GM12874 (cell line): ENCODE measurements around the gene MYOZ2.

Experiments used
- CTCF ChIP-seq: IDR thresholded peaks from 2 replicates; pipeline ENCODE4 v1.5.1; 2011; ENCODE audit warnings: low read depth, mild to moderate bottlenecking, control low read depth, low read length, moderate library complexity; ENCODE audit not compliant: insufficient read depth

MYOZ2 gene

GRCh38 chr4:119113033-119113655, 22.5 kb upstream of the MYOZ2 start:
- TF ChIP-seq CTCF, result no peak

DNA sequence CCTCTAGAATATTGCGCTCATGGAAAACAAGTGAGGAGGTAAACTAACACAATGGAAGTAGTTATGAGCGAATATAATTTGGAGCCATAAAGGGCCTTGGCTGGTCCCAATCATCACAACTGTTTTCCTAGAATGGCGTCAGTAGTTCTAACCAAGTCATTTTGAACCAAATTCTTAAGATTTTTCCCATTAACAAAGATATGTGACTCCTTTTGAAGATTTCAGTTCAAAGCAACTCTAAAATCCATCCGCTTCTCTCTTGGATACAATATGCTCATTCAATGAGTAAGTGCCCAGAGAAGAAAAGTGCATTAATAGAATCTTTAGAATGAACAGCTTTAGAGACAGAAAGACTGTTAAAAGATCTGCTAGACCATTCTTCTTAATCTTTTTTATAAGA, 19.6 kb upstream of the MYOZ2 start:
- TF ChIP-seq CTCF, result no peak

DNA sequence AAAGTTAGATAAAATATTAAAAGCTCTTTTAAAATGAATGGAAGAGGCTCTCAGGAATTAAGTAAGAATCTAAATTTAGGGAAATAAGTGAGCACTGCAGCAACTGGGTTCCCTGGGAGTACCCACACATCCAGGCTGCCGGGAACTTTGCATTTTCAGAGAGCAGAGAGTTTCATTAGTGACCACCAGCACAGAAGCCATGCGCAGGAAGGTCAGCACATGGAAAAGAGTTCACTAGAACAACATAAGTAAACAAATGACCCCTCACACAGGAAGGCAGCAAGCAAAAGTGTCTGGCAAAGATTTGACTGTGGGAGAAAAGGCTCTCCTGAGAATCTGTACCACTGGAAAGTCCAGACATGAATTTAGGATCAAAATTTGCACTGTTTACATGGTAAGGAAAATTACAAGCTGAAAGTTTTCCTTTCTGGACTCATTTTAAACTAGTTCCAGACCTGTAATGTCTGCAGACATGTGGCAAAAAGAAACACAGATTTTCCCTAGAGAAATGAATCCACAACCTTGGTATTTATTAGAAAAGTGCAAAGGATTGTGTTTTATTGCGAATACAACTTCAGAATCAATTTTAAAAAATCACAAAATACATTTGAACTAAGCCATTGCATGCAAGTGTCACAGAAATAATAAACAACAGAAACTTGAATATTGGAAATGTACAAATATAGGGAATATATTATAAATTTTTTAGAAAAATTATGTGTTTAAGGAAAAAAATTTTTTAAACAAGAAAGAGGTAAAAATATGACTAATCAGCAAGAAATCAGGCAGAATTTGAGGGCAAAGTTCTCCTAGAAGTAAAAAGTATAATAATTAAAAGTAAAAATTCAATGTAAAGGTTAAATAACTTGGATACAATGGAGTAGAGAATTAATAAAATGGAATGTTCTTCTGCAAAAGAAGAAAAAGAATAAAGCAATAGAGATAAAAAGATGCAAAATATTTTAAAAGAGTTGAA, 18.4 kb upstream of the MYOZ2 start:
- TF ChIP-seq CTCF, result no peak

- no peak for TF ChIP-seq CTCF
These were observed 17.2 kb upstream of the MYOZ2 start for GRCh38 chr4:119118397-119118796.

DNA sequence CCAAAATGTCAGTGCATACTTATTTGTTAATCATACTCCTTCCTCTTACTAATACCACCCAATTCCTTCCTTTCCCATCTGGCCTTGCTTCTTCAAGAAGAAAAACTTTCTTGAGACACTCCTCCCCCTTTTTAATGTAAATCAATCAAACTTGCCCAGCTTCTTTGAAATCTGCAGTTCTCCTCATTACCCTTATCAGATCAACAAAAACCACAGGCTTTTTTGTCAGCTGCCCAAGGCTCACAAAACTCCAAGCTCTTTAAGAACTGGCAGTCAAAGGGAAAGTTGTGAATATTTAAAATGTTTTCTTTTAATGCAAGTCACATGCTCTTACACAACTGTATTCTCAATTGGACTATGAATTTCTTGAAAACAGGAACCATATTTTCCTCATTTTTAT, 11.3 kb upstream of the MYOZ2 start:
- TF ChIP-seq CTCF, result no peak

- no peak for TF ChIP-seq CTCF
These were observed 9.7 kb upstream of the MYOZ2 start for GRCh38 chr4:119125931-119126330.

- TF ChIP-seq CTCF, result no peak
These were observed 7.5 kb upstream of the MYOZ2 start for GRCh38 chr4:119128148-119128547.
